ENCODE data around the gene PHF21B. TPM values are rescaled to one million over a fixed set of nuclear protein-coding genes. Genes with fewer than 3 reads are reported as not detected.
A peak's percentile ranks its signal among the peaks of the same experiment; 100 is the strongest.

The PHF21B gene
- total RNA-seq, 1 donor from 2014 or later = not detected

DNA sequence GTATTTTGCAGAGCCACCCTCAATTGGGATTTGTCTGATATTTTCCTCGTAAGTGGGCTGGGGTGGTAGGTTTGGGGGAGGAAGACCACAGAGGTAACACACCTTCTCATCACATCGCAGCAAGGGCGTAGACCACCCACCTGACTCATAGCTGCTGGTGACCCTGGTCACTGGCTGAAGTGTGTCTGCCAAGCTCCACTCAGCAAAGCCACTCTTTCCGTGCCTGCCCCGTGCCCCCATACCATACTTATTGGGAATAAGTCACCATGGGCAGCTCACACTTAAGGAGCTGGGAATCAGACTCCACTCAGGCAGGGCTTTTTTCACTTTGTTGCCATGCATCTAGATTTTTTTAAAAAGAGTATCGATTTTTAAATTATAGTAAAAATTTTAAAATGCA, 111.6 kb downstream of the PHF21B start:
- Histone ChIP-seq H3K4me3 (no peak overlapping the region), H3K27ac (no peak overlapping the region), H3K9me3 (peaks cover 0 to 13% of the 10 kb centered on the region in 2 donors), H3K27me3 (no peaks in the 10 kb centered on the region), H3K36me3 (no peaks in the 10 kb centered on the region), H3K4me1 (no peaks in the 10 kb centered on the region)
- intact Hi-C loops (cut with DNase I) = no loop called here
- TF ChIP-seq, protein P1, sequence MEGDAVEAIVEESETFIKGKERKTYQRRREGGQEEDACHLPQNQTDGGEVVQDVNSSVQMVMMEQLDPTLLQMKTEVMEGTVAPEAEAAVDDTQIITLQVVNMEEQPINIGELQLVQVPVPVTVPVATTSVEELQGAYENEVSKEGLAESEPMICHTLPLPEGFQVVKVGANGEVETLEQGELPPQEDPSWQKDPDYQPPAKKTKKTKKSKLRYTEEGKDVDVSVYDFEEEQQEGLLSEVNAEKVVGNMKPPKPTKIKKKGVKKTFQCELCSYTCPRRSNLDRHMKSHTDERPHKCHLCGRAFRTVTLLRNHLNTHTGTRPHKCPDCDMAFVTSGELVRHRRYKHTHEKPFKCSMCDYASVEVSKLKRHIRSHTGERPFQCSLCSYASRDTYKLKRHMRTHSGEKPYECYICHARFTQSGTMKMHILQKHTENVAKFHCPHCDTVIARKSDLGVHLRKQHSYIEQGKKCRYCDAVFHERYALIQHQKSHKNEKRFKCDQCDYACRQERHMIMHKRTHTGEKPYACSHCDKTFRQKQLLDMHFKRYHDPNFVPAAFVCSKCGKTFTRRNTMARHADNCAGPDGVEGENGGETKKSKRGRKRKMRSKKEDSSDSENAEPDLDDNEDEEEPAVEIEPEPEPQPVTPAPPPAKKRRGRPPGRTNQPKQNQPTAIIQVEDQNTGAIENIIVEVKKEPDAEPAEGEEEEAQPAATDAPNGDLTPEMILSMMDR (IDR thresholded peaks at IDR 0.05) = no peak
- DNase-seq (ENCODE audit: low spot score in 2 of 2) = peak in 1 of 2 donors; percentile 8

DNA sequence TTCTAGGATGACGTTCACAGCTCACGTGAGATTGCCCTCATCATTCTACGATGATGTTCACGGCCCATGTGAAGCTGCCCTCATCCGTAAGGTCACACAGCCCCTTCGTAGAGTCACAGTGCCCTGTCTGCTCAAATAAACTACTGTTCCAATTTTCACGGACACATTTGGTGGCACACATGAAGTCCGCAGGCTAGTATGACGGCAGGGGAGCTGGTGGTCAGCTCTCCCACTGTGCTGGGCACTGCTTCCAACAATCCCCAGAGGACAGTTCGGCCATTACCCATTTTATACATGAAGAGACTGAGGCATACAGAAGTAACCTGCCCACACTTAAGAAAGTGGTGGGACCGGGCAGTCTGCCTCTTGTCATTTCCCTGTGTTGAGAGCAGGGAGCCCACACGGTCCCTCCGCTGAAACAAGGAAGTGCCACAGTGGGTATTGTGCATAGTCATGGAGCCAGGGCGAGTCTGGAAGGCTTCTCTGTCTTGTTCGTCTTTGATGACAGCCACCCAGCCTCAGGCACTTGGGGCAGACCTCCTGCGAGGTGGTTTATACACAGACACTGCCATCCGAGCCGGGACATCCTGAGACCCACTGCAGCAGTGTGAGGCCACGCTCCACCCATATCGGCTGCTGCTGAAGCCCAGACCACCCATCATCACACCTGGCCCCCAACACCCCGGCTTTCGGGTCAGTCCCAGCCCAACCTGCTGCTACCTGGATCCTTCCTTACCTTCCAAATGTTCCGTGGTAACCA, 114.3 kb downstream of the PHF21B start:
- H3K9me3 ChIP-seq = no peaks in the 10 kb centered on the region
- no peaks in the 10 kb centered on the region for H3K27me3 ChIP-seq
- H3K4me3 ChIP-seq = no peak overlapping the region
- no peaks in the 10 kb centered on the region for H3K4me1 ChIP-seq
- H3K27ac ChIP-seq = no peak overlapping the region
- DNase-seq (ENCODE audit: low spot score in 2 of 2) = peak in 1 of 2 donors; percentile 37
- TF ChIP-seq, protein P1 (IDR thresholded peaks at IDR 0.05) = no peak
- no peaks in the 10 kb centered on the region for H3K36me3 ChIP-seq
- intact Hi-C loops (cut with DNase I) = no loop called here

DNA sequence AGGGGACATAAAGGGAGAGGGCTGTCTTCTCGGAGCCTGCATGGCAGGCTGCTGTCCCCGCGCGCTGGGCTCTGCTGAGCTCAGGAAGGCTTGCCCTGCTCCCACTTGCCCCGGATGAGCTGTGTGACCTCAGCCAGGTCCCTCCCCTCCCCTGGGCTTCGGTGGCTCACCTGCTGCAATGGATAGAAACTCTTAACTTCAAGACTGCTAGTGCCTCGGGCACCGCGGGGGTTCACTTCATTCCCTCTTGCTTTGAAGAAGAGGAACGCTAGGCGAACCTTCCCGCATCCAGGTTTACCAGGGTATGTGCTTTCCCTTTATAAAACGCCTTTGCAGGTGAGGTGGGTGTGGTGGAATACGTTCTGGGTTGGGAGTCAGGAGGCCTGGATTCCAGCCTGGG, 115.0 kb downstream of the PHF21B start:
- Histone ChIP-seq H3K27ac (no peak overlapping the region), H3K4me3 (no peak overlapping the region), H3K9me3 (no peaks in the 10 kb centered on the region), H3K36me3 (no peaks in the 10 kb centered on the region), H3K27me3 (no peaks in the 10 kb centered on the region), H3K4me1 (no peaks in the 10 kb centered on the region)
- intact Hi-C loops (cut with DNase I) = no loop called here
- TF ChIP-seq, protein P1 (IDR thresholded peaks at IDR 0.05) = no peak
- DNase-seq (ENCODE audit: low spot score in 2 of 2) = peak in 1 of 2 donors; percentile 55

DNA sequence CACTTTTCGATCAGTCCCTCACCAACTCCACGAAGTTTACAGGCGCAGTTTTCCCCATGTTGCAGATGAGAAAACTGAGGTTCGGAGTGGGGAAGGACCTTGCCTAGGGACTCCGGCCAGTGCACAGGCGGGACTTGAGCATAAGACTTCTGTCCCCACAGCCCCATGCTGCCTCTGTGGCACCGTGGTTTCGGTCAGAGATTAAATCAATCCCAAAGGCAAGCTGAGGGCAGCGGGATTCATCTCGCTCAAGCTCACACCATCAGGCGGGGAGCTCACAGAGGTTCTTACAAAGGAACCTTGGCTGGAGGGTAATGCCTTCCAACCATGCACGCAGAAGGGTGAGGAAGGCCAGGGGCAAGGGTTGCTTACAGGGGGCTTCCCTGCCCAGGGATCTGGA, 115.5 kb downstream of the PHF21B start:
- no peak overlapping the region for H3K4me3 ChIP-seq
- H3K27me3 ChIP-seq = no peaks in the 10 kb centered on the region
- H3K9me3 ChIP-seq = no peaks in the 10 kb centered on the region
- H3K36me3 ChIP-seq = no peaks in the 10 kb centered on the region
- H3K27ac ChIP-seq = no peak overlapping the region
- DNase-seq (ENCODE audit: low spot score in 2 of 2) = peak in 1 of 2 donors; percentile 40
- no peaks in the 10 kb centered on the region for H3K4me1 ChIP-seq
- TF ChIP-seq, protein P1 (IDR thresholded peaks at IDR 0.05) = no peak
- intact Hi-C loops (cut with DNase I) = no loop called here

DNA sequence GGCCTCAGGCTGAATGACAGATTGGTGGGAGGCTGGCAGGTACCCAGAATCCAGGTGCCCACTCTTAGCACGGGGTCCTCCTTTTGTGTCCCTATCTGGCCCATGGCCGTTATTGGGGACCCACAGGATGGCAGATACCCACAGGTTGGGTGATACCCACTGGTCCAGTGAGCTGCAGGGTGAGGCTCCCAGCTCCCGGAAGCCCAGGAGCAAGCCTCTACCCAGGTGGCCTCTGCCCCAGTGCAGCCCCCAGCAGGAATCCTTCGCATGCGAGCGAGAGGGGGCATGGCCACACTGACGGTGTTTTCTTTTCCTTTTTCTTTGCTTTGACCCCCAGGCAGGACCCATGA, 116.1 kb downstream of the PHF21B start:
- no peak overlapping the region for H3K4me3 ChIP-seq
- H3K27me3 ChIP-seq = no peaks in the 10 kb centered on the region
- H3K9me3 ChIP-seq = no peaks in the 10 kb centered on the region
- H3K27ac ChIP-seq = no peak overlapping the region
- no peaks in the 10 kb centered on the region for H3K36me3 ChIP-seq
- H3K4me1 ChIP-seq = no peaks in the 10 kb centered on the region
- peak in 1 of 2 donors; percentile 39 for DNase-seq (ENCODE audit: low spot score in 2 of 2)
- TF ChIP-seq, protein P1 (IDR thresholded peaks at IDR 0.05) = no peak
- intact Hi-C loops (cut with DNase I) = no loop called here
